GM12873 (cell line): ENCODE data around the gene SAMD3.

Source experiments
- TF ChIP-seq, protein P1 (sequence below): IDR thresholded peaks from 2 replicates; pipeline ENCODE4 v1.5.1; 2012; ENCODE audit warnings: low read depth, mild to moderate bottlenecking, moderate library complexity, low read length, control low read depth; ENCODE audit not compliant: insufficient read depth; ENCODE audit errors: missing control alignments

The SAMD3 gene

DNA sequence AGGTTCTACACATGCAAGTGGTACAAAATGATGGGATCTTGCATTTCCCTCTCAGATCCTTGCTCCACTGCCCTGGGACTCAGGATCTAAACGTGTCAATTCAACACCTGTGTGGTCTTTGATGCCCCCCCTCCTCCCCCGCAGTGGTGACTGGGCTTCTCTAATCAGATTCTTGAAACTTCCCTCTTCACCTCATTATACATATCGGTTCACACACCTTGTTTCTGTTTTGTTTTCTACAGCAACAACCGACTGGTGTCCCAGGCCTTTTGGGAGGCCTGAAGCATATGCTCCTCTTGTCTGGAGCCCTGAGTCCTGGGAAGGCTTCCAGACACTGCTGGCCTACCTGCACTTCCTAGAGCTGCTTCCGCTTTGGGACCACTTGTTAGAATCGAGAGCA, 20.0 kb downstream of the SAMD3 start:
- TF ChIP-seq, protein P1, sequence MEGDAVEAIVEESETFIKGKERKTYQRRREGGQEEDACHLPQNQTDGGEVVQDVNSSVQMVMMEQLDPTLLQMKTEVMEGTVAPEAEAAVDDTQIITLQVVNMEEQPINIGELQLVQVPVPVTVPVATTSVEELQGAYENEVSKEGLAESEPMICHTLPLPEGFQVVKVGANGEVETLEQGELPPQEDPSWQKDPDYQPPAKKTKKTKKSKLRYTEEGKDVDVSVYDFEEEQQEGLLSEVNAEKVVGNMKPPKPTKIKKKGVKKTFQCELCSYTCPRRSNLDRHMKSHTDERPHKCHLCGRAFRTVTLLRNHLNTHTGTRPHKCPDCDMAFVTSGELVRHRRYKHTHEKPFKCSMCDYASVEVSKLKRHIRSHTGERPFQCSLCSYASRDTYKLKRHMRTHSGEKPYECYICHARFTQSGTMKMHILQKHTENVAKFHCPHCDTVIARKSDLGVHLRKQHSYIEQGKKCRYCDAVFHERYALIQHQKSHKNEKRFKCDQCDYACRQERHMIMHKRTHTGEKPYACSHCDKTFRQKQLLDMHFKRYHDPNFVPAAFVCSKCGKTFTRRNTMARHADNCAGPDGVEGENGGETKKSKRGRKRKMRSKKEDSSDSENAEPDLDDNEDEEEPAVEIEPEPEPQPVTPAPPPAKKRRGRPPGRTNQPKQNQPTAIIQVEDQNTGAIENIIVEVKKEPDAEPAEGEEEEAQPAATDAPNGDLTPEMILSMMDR = no peak

DNA sequence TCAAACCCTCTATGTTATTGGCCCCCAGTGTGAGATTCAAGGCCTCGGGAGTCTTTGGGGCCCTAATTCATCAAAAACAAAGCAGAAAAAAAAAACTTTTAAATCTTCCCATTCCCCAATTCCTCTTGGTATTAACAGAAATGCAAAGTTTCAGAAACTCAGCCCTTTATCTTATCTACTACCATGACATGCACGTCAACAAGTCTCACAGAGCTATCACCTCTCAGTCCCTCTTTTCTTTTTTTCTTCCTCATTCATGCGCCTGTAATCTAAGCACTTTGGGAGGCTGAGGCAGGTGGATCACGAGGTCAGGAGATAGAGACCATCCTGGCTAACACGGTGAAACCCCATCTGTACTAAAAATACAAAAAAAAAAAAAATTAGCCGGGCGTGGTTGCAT, 22.7 kb downstream of the SAMD3 start:
- TF ChIP-seq, protein P1 = no peak

DNA sequence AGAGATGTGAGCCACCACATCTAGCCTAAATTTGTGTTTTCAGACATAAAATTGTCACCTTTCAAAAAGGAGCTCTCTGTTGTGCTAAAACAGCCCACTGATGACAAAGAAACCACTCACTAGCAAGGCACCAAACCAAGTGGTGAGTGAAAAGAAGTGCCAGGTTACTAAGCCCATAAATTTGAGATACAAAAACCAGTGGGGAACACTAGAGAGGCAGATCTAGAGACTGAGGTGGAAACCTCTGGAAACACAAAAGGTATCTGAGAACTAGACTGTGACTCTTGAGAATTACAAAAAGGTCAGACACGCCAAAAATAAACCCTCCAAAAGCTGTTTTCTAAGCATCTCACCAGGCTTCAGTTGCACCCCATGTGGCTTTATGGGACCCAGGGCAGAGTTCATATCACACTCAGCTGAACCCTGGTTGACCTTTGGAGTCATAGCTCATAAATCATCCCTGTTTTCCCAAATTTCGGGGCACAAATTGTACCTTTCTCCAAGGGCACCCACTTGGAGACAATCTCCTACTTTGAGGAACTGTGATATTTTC, 24.2 kb downstream of the SAMD3 start:
- TF ChIP-seq, protein P1 = no peak

DNA sequence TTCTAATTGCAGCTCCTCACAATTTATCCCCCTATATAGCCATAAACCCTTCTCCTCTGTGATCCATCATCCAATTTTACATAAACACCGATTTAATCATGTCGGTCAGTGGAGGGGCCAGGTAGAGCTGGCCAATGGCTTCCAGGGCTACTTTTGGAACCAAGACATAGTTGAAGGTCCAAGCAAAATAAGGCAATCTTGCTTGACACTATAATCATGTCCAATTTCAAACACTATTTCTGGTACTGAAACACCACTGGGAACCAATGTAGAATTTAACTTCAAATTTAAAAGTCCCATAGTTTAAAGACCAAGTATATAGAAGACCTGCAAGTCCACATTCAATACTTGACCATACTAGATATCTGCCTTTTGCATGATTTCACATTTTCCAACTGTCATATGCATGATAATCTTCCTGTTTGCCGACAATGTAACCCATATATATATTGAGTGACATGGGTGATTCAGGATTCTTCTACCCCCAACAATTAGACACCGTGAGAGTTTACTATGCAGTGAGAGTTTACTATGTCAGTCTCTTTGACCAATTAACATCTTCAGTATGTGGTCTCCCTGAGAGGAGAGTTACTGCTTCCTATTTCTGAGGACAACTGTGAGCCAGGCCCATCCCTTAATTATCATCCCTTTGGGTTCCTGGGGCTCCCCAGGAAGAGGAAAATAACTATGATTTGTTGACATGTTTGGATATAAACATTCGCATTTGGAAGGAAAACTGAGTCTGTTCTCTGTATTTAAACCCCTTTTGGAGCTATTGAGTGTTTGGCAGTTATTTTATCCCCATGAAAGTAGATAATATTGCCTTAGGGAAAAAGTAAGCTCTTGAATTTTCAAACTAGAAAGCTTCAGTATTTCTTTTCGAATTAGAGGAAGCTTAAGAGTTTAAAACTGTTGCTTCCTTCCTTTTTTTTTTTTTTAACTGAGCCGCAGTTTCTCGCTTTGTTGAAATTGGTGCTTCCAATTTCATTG, 31.8 kb downstream of the SAMD3 start:
- TF ChIP-seq, protein P1 = no peak

DNA sequence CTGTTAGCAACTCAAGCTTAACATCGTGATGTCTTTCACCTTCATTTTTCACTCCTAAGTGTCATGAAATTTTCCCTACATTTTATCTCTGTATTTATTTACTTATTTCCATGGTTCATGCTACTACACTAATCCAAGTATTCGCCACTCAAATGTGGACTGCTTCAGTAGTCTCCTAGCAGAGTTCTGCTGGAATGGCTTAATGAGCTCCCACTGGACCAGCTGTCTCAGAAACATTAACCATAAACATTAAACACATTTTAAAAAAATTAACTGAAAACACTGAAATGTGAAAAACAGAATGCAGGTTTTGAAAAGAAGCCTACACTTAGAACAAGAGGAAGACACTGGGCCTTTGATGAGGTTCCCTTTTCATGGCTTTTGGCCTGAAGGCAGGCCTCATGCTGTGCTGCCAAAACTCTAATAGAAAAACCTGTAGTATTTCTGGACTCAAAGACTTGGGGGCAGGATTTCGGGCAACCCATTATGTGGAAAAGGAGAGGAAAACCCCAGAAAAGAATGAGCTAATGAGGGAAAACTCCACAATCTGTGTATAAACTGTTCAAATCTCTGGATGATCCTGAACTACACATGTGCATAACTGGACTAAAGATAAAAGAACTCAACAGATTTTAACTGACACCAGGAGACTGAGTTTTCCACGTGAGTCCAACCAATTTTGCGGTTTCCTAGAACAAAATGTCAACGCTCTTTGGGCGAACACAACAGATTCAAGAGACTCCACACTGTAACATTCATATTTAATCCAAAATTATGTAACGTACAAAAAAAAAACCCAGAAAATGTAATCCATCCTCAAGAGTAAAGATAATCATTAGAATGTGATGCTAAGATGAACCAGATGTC, 33.0 kb downstream of the SAMD3 start:
- TF ChIP-seq, protein P1 = no peak

DNA sequence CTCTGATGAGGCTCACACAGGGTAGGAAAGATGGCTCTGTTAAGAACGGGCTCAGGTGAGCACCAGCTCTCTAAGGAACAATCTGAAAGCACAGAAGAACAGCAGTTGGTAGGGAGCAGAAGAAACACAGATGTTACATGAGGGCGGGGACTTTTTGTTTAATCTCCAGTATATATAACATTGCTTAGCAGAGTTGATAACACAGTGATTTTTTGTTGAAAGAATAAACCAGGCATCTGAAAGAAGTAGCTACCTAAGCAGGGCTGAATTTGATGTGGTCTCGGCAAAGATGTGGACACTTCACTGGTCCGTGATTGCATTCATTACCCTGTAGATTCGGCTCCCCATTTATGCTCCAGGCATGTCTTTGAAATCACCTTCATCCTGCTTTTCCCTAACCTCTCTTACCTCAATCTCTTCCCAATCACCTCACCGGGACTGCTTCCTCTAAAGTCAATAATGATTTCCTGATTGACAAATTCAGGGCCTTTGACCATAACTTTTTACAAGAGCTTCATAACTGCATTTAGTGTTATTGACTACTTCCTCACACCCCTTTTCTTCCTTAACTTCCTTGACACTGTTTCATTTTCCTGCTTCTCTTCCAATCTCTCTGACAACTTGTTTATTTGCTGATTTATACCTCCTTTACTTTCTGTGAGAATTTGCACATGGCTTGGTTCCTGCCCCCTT, 34.4 kb downstream of the SAMD3 start:
- TF ChIP-seq, protein P1 = no peak
